HG03354 (cell line): Measurements from ENCODE around the gene MERTK.

Experiments
- ATAC-seq: cut with Tn5 transposase; IDR thresholded peaks from one replicate; pipeline ENCODE4 v1.9.1; 2021; ENCODE audit warnings: mild to moderate bottlenecking; ENCODE audit not compliant: unreplicated experiment, poor library complexity, severe bottlenecking

The MERTK gene

GRCh38 chr2:112001136-112001715 is 102.8 kb downstream of the MERTK start:
- peak; percentile 59 for ATAC-seq

DNA sequence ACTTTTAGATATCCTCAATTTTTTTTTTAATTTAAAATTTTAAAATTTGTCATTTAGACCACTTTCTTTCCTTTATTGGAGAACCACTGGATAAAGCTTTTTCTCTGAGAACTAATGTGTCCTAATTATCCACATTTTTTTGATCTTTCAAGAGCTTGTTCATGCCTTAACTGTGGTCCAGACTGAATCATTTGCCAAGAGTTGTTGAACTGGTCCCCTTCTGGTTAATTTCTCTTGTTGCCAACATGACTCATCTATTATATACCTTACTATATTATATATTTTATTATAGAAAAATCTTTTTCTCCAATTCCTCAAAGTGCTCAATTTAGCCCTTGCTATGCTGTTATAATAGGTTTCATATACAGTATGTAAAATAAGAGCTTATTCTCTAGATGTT is 103.5 kb downstream of the MERTK start:
- no peak for ATAC-seq

DNA sequence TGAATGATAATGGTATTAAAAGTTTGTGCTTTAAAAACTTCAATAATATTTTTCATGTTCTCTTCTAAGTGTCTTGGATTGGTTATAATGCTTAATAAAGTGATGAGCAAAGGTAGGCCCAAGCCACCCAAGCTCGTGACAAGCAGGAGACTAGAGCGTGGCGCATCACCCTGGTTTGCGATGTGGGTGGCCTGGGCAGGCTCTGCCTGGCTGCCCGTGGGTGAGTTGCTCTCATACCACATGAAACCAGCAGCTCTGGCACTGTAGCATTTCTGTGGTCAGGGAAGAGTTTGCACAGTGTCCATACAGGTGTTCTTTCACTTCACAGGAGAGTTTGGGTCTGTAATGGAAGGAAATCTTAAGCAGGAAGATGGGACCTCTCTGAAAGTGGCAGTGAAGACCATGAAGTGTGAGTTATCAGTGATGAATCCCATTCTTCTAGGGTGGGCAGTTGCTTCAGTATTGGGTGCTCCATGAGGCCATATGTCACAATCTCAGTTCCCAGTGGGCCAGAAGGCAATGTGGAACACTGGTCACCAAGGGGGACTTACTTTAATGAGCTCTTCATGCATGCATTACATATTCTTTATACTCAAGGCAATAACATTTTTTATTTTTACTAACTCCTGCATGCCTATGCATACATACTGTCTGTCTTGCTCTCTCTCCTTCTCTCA is 105.3 kb downstream of the MERTK start:
- peak; percentile 7 for ATAC-seq

DNA sequence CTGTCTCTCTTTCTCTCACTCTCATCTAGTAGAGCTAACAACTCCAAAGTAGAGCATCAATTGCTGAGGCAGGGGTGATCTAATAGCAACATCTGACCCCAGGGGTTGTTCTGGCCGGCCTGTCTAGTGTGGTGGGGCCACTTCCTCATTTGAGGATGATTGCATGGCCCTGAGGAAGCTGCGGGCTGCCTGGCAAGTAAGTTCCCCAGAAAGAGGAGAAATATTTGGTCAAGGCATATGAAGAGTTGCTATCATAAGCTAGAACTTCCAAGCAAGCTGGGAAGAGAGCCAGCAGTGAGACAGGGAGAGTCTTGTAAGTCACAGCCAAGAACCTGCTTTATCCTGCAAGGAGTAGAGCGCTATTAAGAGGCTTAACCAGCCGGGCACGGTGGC is 105.8 kb downstream of the MERTK start:
- ATAC-seq = peak; percentile 74

GRCh38 chr2:112005406-112006075 is 107.1 kb downstream of the MERTK start:
- ATAC-seq = no peak

DNA sequence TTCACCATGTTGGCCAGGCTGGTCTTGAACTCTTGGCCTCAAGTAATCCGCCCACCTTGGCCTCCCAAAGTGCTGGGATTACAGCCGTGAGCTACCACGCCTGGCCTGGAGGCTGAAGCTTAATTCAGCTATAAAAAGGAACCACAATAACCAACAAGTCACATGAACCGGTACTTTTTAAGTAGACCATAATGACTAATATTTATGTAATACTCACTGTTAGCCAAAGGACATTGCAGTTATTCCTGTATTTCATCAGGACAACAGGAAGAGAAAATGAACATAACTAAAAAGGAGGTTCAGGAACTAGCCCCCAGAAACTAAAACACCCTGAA is 107.6 kb downstream of the MERTK start:
- no peak for ATAC-seq

GRCh38 chr2:112007493-112007892 is 109.1 kb downstream of the MERTK start:
- no peak for ATAC-seq

- no peak for ATAC-seq
Measured at GRCh38 chr2:112008910-112009485, 110.6 kb downstream of the MERTK start.

DNA sequence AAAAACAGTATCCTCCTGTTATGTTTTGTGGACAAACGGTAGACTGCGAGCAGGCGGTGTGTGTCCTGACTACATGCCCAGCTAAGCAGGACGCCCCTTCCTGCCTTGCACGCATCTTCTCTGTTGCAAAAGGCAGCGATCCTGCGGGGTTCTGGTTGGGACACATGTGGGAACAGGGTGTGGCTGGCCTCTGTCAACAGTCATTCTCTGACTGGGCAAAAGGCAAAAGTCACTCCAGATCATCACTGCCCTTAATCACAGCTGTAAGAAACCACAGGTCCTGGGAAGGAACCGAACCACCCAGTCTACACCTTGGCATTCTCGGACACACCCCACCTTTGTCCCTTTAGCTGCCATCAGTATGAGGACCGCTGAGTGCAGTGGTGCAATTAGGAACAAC is 112.3 kb downstream of the MERTK start:
- no peak for ATAC-seq

GRCh38 chr2:112012556-112012955 is 114.1 kb downstream of the MERTK start:
- no peak for ATAC-seq

DNA sequence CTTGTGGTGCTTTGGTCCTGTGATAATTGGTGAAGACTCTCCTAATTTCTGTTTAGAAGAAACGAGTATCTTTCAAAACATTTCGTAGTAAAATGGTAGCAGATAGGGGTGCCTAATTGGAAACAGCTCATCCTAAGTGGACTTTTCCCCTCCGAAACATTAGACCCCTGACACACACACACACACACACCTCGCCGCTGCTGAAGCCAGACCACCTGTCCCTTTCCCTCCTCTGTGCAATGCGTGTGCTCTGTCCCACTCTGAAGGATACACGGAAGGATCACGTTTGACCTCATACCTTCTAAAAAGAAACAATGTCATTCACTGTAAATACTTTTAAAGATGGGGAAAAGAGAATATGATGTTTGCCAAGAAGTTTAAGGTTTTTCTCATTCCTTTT is 120.4 kb downstream of the MERTK start:
- no peak for ATAC-seq

- ATAC-seq = no peak
Measured at GRCh38 chr2:112019569-112019982, 121.2 kb downstream of the MERTK start.

GRCh38 chr2:112020561-112020960 is 122.2 kb downstream of the MERTK start:
- no peak for ATAC-seq

- ATAC-seq = no peak
Measured at GRCh38 chr2:112021290-112021689, 122.9 kb downstream of the MERTK start.

- ATAC-seq = no peak
Measured at GRCh38 chr2:112021781-112022231, 123.4 kb downstream of the MERTK start.

GRCh38 chr2:112023707-112024106 is 125.3 kb downstream of the MERTK start:
- no peak for ATAC-seq

GRCh38 chr2:112024231-112024630 is 125.8 kb downstream of the MERTK start:
- no peak for ATAC-seq

- no peak for ATAC-seq
Measured at GRCh38 chr2:112024896-112025491, 126.6 kb downstream of the MERTK start.

- no peak for ATAC-seq
Measured at GRCh38 chr2:112026509-112026908, 128.1 kb downstream of the MERTK start.

- ATAC-seq = no peak
Measured at GRCh38 chr2:112027767-112028166, 129.4 kb downstream of the MERTK start.

GRCh38 chr2:112029164-112029563 is 130.8 kb downstream of the MERTK start:
- ATAC-seq = no peak
